Endothelial cell of umbilical vein (primary cell): ENCODE results near the gene FAM53A. TPM values are rescaled to one million over a fixed set of nuclear protein-coding genes. Genes with fewer than 3 reads are reported as not detected.
"Not testable (repeated sequence)": the region's sequence is repeated elsewhere in the genome, so short reads cannot be mapped to it uniquely, and the experiment has no call there.

ENCODE experiments used
- BruUV-seq: library from RNA; stranded (reverse); fragments of 400-500 nt; replicated peaks from 2 replicates; lab custom pipeline; 2021; lab: Mats Ljungman, UMichigan
- CTCF ChIA-PET: fragments of 300-600, 350-600 bp; sonication (Branson Sonifier 250); formaldehyde crosslinking; loops from one replicate; lab custom pipeline; 2021; ENCODE audit warnings: antibody characterized with exemption, inconsistent platforms; lab: Charles Lee
- POLR2A ChIA-PET: fragments of 300-600, 350-600 bp; sonication (Branson Sonifier 250); formaldehyde crosslinking; loops from one replicate; lab custom pipeline; 2021; ENCODE audit warnings: antibody characterized with exemption, inconsistent platforms; lab: Charles Lee
- DNase-seq: peaks from one replicate; pipeline ENCODE4 v3.0.0-alpha.2; 2011; ENCODE audit warnings: low read depth, low spot score
- FAIRE-seq: peaks from 2 replicates; lab custom pipeline; 2011; peaks lifted over from hg19 to GRCh38; lab: Jason Lieb, UNC
- H2AFZ ChIP-seq: 2 replicates; pipeline ENCODE4 v1.6.0; 2012; ENCODE audit warnings: low read depth, low read length, control low read depth, inconsistent platforms
- H3K27ac ChIP-seq: 2 replicates; pipeline ENCODE4 v1.5.1; 2011; ENCODE audit warnings: low read depth, mild to moderate bottlenecking, control low read depth, low read length, moderate library complexity; ENCODE audit not compliant: insufficient read depth
- H3K27me3 ChIP-seq, 2 experiments: 2 replicates each; pipeline versions ENCODE4 v1.6.0 to v1.6.1; 2011; ENCODE audit warnings: low read length in 2 of 2, mixed read lengths in 1 of 2; ENCODE audit not compliant: control insufficient read depth in 2 of 2, insufficient read depth in 2 of 2
- H3K36me3 ChIP-seq, 2 experiments: 2 replicates in 1 of 2; 3 replicates in 1 of 2; pipeline ENCODE4 v1.5.1; 2011; ENCODE audit warnings: low read length in 2 of 2, mild to moderate bottlenecking in 1 of 2, moderate library complexity in 1 of 2; ENCODE audit not compliant: control insufficient read depth in 2 of 2, insufficient read depth in 2 of 2; ENCODE audit errors: extremely low read depth in 1 of 2
- H3K4me1 ChIP-seq: 3 replicates; pipeline ENCODE4 v1.5.1; 2011; ENCODE audit warnings: mild to moderate bottlenecking, low read length; ENCODE audit not compliant: control insufficient read depth, insufficient read depth; ENCODE audit errors: extremely low read depth
- H3K4me2 ChIP-seq: 2 replicates; pipeline ENCODE4 v1.6.1; 2011; ENCODE audit warnings: low read length, control low read depth, mixed read lengths; ENCODE audit not compliant: insufficient read depth
- H3K4me3 ChIP-seq, 3 experiments: fragments of 200-600 bp in 1 of 3; sonication (generic), shearing (Covaris generic) in 1 of 3; replicated peaks in 1 of 3; 2 replicates each; pipeline ENCODE4 v1.5.1; 2011 to 2016; ENCODE audit warnings: control low read depth in 3 of 3, low read length in 3 of 3, mild to moderate bottlenecking in 2 of 3, inconsistent platforms in 1 of 3, low read depth in 1 of 3, moderate library complexity in 1 of 3; ENCODE audit not compliant: insufficient read depth in 1 of 3
- H3K79me2 ChIP-seq: 2 replicates; pipeline ENCODE4 v1.6.0; 2012; ENCODE audit warnings: low read length, inconsistent platforms; ENCODE audit not compliant: control insufficient read depth, insufficient read depth
- H3K9ac ChIP-seq: replicated peaks from 2 replicates; pipeline ENCODE3; 2011; ENCODE audit warnings: low read length, control low read depth; ENCODE audit not compliant: insufficient read depth; ENCODE audit errors: extremely low read depth
- H3K9me1 ChIP-seq: replicated peaks from 3 replicates; pipeline ENCODE4 v1.6.0; 2011; ENCODE audit warnings: mild to moderate bottlenecking, low read length; ENCODE audit not compliant: control insufficient read depth, insufficient read depth; ENCODE audit errors: extremely low read depth
- H3K9me3 ChIP-seq: replicated peaks from 2 replicates; pipeline ENCODE4 v1.5.1; 2012; ENCODE audit warnings: low read length, inconsistent platforms; ENCODE audit not compliant: control insufficient read depth, insufficient read depth
- H4K20me1 ChIP-seq: replicated peaks from 2 replicates; pipeline ENCODE3; 2011; ENCODE audit warnings: mild to moderate bottlenecking, low read length; ENCODE audit not compliant: control insufficient read depth, insufficient read depth; ENCODE audit errors: extremely low read depth
- CTCF ChIP-seq, 2 donors: IDR thresholded peaks; 1 replicate in 1 of 2; 2 replicates in 1 of 2; pipeline ENCODE4 v1.5.1; 2011; ENCODE audit warnings: low read length in 2 of 2, mild to moderate bottlenecking in 2 of 2, moderate library complexity in 2 of 2, control low read depth in 1 of 2, inconsistent platforms in 1 of 2, low read depth in 1 of 2; ENCODE audit not compliant: insufficient read depth in 1 of 2; ENCODE audit errors: extremely low read depth in 1 of 2
- EZH2 ChIP-seq: IDR thresholded peaks from 2 replicates; pipeline ENCODE4 v1.6.1; 2012; ENCODE audit warnings: borderline replicate concordance, low read depth, mild to moderate bottlenecking, moderate library complexity, low read length, inconsistent platforms; ENCODE audit not compliant: severe bottlenecking
- FOS ChIP-seq: IDR thresholded peaks from 2 replicates; pipeline ENCODE4 v1.6.1; 2011; ENCODE audit warnings: mild to moderate bottlenecking, low read length, moderate library complexity, borderline replicate concordance; ENCODE audit not compliant: insufficient read depth
- GATA2 ChIP-seq: IDR thresholded peaks from 2 replicates; pipeline ENCODE4 v1.7.0; 2011; ENCODE audit warnings: low read depth, mild to moderate bottlenecking, moderate library complexity, mixed read lengths, low read length; ENCODE audit not compliant: insufficient read length, insufficient read depth
- JUN ChIP-seq: IDR thresholded peaks from 2 replicates; pipeline ENCODE4 v1.6.1; 2011; ENCODE audit warnings: borderline replicate concordance, low read depth; ENCODE audit not compliant: insufficient read length, insufficient read depth
- MYC ChIP-seq: IDR thresholded peaks from one replicate; pipeline ENCODE4 v1.6.1; 2011; ENCODE audit warnings: mild to moderate bottlenecking, low read depth, low read length
- POLR2A ChIP-seq: IDR thresholded peaks from 2 replicates; pipeline ENCODE4 v1.6.1; 2012; ENCODE audit warnings: low read depth, mild to moderate bottlenecking, control low read depth, low read length
- POLR2AphosphoS5 ChIP-seq: IDR thresholded peaks from 2 replicates; pipeline ENCODE4 v1.6.1; 2012; ENCODE audit warnings: low read depth, mild to moderate bottlenecking, control low read depth, low read length, moderate library complexity; ENCODE audit not compliant: insufficient read depth
- dilution Hi-C: fragments of 300-500 bp; cut with MboI; formaldehyde crosslinking; loops from one replicate; pipeline ENCODE4 v1.15.0; 2019; ENCODE audit warnings: low sequenced_read_pairs; ENCODE audit not compliant: extremely low pct_ligation_motif_present
- intact Hi-C: fragments of 100-400 bp; cut with micrococcal nuclease; formaldehyde crosslinking; loops from one replicate; pipeline ENCODE4 v1.10.0; 2022
- polyA plus RNA-seq, 4 experiments: library from polyadenylated mRNA; depleted of rRNA in 3 of 4; stranded (reverse) in 3 of 4; unstranded in 1 of 4; fragments of >200 nt; gene quantifications; 2 replicates each; pipeline versions ENCODE4 v1.2.1 to v1.2.3, GENCODE V29; 2011 to 2012; ENCODE audit warnings: missing spikeins in 1 of 4
- total RNA-seq: library from RNA; stranded (reverse); gene quantifications from 2 replicates; pipeline ENCODE4 v1.2.3, GENCODE V29; 2021
- TF ChIP-seq, protein P1 (sequence below): IDR thresholded peaks from 2 replicates; pipeline ENCODE4 v1.6.1; 2011; ENCODE audit not compliant: insufficient read depth, insufficient read length

Gene FAM53A
- total and polyA plus RNA-seq, 2 donors (not counting 3 experiments of a cell fraction or from before 2014, with no cell fraction given): 1.3 to 1.7 TPM

DNA sequence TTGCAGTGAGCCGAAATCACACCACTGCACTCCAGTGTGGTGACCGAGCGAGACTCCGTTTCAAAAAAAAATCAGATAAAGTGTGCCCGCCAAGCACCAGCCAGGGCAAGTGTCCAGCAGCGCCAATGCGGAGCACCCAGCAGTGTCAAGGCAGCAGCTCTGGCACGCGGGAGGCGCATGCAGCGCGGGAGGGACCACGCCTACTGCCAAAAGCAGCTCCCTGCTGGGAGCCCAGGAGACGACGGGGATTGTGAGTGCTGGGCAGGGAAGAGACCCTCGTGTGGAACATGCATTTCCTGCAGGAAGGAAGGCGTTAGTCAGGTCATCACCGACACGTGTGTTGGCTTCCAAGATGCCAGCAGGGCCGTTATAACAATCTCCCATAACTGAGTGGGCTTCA lies 10.4 kb downstream of the FAM53A start:
- intact Hi-C loops: no loop called here
- no peak for FAIRE-seq
- Histone ChIP-seq H3K4me2 (no peak overlapping the region), H3K36me3 (no peaks in the 10 kb centered on the region), H3K9ac (no peak overlapping the region), H4K20me1 (no peaks in the 10 kb centered on the region), H3K79me2 (no peaks in the 10 kb centered on the region), H3K4me1 (no peaks in the 10 kb centered on the region), H3K4me3 (no peak overlapping the region), H2AFZ (no peak overlapping the region), H3K9me1 (no peaks in the 10 kb centered on the region), H3K27me3 (no peaks in the 10 kb centered on the region), H3K9me3 (no peaks in the 10 kb centered on the region), H3K27ac (no peak overlapping the region)
- no peak for DNase-seq
- no TSS peak for BruUV-seq
- TF ChIP-seq MYC (no peak), CTCF (IDR thresholded peaks at IDR 0.05; ENCODE audit: extremely low read depth in 1 of 2, insufficient read depth in 1 of 2, low read depth in 1 of 2, low read length in 2 of 2) (no peak), GATA2 (no peak), JUN (no peak), FOS (no peak), POLR2A (no peak), POLR2AphosphoS5 (no peak), EZH2 (no peak)
- TF ChIP-seq, protein P1, sequence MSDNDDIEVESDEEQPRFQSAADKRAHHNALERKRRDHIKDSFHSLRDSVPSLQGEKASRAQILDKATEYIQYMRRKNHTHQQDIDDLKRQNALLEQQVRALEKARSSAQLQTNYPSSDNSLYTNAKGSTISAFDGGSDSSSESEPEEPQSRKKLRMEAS: no peak
- ChIA-PET POLR2A (no interaction called here), CTCF (no interaction called here)
- dilution Hi-C loops: no loop called here

GRCh38 chr4:1671011-1671410 lies 13.1 kb downstream of the FAM53A start:
- BruUV-seq, H3K9me1 ChIP-seq, H3K4me3 ChIP-seq, H2AFZ ChIP-seq, H3K36me3 ChIP-seq, H3K4me1 ChIP-seq, DNase-seq, H3K9me3 ChIP-seq, H4K20me1 ChIP-seq, H3K27ac ChIP-seq, dilution Hi-C loops, intact Hi-C loops, H3K79me2 ChIP-seq, FAIRE-seq, H3K4me2 ChIP-seq, H3K9ac ChIP-seq, H3K27me3 ChIP-seq: not testable (repeated sequence)
- ChIA-PET CTCF (interaction anchor here (1.2 kb wide), 1 partner anchor 22 kb away, joined by 3 read pairs; no protein-coding TSS in a partner anchor), POLR2A (interaction anchor here (0.6 kb wide), 1 partner anchor 1338 kb away, joined by 7 read pairs; no protein-coding TSS in a partner anchor)
